ENCODE results near the gene TKT. TPM values are rescaled to one million over a fixed set of nuclear protein-coding genes. Genes with fewer than 3 reads are reported as not detected.

The TKT gene
- polyA plus RNA-seq, 2 donors, result 264 to 374 TPM

DNA sequence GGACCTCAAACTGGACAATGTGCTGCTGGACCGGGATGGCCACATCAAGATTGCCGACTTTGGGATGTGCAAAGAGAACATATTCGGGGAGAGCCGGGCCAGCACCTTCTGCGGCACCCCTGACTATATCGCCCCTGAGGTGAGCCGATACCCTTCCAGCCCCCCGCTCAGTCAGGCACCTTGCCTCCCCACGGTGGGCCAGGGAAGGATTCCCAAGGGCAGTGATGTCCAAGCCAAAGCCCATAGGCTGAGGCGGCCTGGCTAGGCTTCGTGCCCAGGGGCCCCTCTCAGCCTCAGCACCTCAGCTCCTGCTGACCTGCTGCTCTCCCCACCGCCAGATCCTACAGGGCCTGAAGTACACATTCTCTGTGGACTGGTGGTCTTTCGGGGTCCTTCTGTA, 67.1 kb downstream of the TKT start:
- Histone ChIP-seq H3K9me3 (ENCODE audit: control insufficient read depth in 2 of 2, insufficient read depth in 1 of 2, low read depth in 1 of 2, low read length in 1 of 2) (no peaks in the 10 kb centered on the region), H3K36me3 (ENCODE audit: control insufficient read depth in 2 of 2, insufficient read depth in 2 of 2, low read length in 1 of 2) (peaks cover 21 to 57% of the 10 kb centered on the region in 2 donors), H3K4me1 (ENCODE audit: control insufficient read depth in 2 of 2, insufficient read depth in 2 of 2, low read length in 1 of 2) (peaks cover 0 to 3% of the 10 kb centered on the region in 2 donors), H3K4me3 (ENCODE audit: low read depth in 1 of 2, low read length in 2 of 2) (no peak overlapping the region), H3K27me3 (ENCODE audit: control insufficient read depth in 1 of 2, insufficient read depth in 2 of 2, low read length in 2 of 2) (no peaks in the 10 kb centered on the region), H3K27ac (ENCODE audit: low read depth in 2 of 2, low read length in 1 of 2) (no peak overlapping the region)
- 95 to 98% methylated on average over 13 of the region's 13 CpGs for WGBS, 2 donors

DNA sequence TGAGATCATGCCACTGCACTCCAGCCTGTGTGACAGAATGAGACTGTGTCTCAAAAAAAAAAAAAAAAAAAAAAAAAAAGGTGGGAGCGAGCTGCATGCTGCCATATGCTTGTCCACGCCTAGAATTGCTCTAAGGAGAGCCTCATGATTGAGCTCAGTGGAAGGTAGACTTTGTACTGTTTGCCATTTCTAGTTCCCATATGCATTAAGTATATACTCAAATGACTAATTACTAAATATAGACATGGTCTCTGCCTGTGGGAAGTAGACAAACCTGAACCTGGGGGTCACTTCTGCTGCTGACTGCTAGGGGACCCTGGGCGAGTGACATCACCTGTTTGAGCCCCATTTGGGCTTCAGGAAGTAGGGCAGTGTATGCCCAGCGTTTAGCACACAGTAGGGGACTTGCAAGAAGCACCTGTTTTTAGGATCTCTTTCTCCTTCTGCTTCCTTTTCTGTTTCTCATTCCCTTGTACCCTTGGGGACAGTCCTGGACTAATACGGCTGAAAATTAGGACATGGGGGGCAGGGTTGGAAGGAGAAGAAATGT, 67.6 kb downstream of the TKT start:
- H3K4me3 ChIP-seq (ENCODE audit: low read depth in 1 of 2, low read length in 2 of 2), result no peak overlapping the region
- H3K27ac ChIP-seq (ENCODE audit: low read depth in 2 of 2, low read length in 1 of 2), result no peak overlapping the region
- peaks cover 0 to 3% of the 10 kb centered on the region in 2 donors for H3K4me1 ChIP-seq (ENCODE audit: control insufficient read depth in 2 of 2, insufficient read depth in 2 of 2, low read length in 1 of 2)
- no peaks in the 10 kb centered on the region for H3K9me3 ChIP-seq (ENCODE audit: control insufficient read depth in 2 of 2, insufficient read depth in 1 of 2, low read depth in 1 of 2, low read length in 1 of 2)
- 76 to 85% methylated on average over 4 to 5 of the region's 5 CpGs for WGBS, 2 donors
- H3K27me3 ChIP-seq (ENCODE audit: control insufficient read depth in 1 of 2, insufficient read depth in 2 of 2, low read length in 2 of 2), result no peaks in the 10 kb centered on the region
- peaks cover 21 to 62% of the 10 kb centered on the region in 2 donors for H3K36me3 ChIP-seq (ENCODE audit: control insufficient read depth in 2 of 2, insufficient read depth in 2 of 2, low read length in 1 of 2)

DNA sequence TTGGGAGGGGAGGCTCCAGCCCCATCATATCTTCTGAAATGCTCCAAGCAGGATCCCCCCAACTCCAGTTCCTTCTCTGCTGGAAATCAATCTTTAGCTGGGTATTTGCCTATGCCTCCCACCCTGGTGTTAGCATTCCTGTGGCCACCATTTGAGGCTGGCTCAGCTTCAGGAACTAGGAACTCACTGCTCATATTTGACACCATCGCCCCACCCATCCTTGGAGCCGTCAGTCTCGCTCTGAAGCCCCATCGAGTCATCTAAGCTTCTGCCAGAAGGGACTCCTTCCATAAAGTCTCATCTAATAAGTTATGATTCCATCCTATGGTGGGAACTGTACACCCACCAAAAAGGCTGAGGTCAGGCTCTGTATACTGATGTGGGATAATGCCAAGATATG, 68.4 kb downstream of the TKT start:
- Histone ChIP-seq H3K27me3 (ENCODE audit: control insufficient read depth in 1 of 2, insufficient read depth in 2 of 2, low read length in 2 of 2) (no peaks in the 10 kb centered on the region), H3K4me3 (ENCODE audit: low read depth in 1 of 2, low read length in 2 of 2) (no peak overlapping the region), H3K36me3 (ENCODE audit: control insufficient read depth in 2 of 2, insufficient read depth in 2 of 2, low read length in 1 of 2) (peaks cover 27 to 69% of the 10 kb centered on the region in 2 donors), H3K4me1 (ENCODE audit: control insufficient read depth in 2 of 2, insufficient read depth in 2 of 2, low read length in 1 of 2) (peaks cover 0 to 3% of the 10 kb centered on the region in 2 donors), H3K27ac (ENCODE audit: low read depth in 2 of 2, low read length in 1 of 2) (no peak overlapping the region), H3K9me3 (ENCODE audit: control insufficient read depth in 2 of 2, insufficient read depth in 1 of 2, low read depth in 1 of 2, low read length in 1 of 2) (no peaks in the 10 kb centered on the region)
- 68 to 78% methylated on average over 4 of the region's 4 CpGs for WGBS, 2 donors

DNA sequence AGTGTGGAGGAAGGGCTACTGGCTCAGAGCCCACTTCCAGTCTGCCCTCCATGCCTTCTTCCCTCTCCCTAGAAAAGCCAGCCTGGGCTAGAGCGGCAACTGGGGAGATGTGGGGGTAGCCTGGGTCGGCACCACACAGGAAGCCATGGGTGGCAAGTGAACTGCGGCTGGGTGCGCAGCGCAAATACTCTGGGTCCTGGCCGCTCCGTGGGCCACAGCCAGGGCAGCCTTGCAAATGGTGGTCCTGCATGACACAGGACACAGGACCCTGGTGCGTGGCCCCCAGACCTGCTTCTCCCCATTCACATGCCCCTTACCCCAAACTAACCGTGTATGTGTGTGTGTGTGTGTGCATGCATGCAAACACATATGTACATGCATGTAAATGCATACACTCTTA, 69.1 kb downstream of the TKT start:
- no peaks in the 10 kb centered on the region for H3K27me3 ChIP-seq (ENCODE audit: control insufficient read depth in 1 of 2, insufficient read depth in 2 of 2, low read length in 2 of 2)
- H3K4me1 ChIP-seq (ENCODE audit: control insufficient read depth in 2 of 2, insufficient read depth in 2 of 2, low read length in 1 of 2), result no peaks in the 10 kb centered on the region
- H3K36me3 ChIP-seq (ENCODE audit: control insufficient read depth in 2 of 2, insufficient read depth in 2 of 2, low read length in 1 of 2), result peaks cover 27 to 67% of the 10 kb centered on the region in 2 donors
- H3K4me3 ChIP-seq (ENCODE audit: low read depth in 1 of 2, low read length in 2 of 2), result no peak overlapping the region
- H3K27ac ChIP-seq (ENCODE audit: low read depth in 2 of 2, low read length in 1 of 2), result no peak overlapping the region
- no peaks in the 10 kb centered on the region for H3K9me3 ChIP-seq (ENCODE audit: control insufficient read depth in 2 of 2, insufficient read depth in 1 of 2, low read depth in 1 of 2, low read length in 1 of 2)
- WGBS, 2 donors, result 97% methylated on average over 9 of the region's 9 CpGs

DNA sequence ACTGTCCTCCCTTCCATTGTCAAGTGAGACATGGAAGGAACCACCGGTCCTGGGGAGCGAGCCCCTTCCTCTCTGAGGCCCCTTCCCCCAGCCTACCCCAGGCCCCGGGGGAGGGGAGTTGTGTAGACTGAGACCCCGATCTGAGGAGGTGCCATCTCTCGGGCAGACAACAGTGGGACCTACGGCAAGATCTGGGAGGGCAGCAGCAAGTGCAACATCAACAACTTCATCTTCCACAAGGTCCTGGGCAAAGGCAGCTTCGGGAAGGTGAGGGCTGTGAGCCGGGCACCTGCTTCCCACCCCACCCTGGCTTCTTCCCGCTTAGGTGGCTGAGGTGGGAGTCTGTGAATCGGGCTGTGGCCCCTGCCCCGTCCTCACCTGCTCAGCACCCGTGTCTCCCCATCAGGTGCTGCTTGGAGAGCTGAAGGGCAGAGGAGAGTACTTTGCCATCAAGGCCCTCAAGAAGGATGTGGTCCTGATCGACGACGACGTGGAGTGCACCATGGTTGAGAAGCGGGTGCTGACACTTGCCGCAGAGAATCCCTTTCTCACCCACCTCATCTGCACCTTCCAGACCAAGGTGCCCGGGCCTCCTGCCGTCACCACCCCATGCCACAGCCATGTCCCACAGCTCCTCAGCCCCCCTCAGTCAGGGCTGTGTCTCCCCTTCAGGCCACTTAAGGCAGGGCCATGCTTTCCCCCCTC, 69.9 kb downstream of the TKT start:
- peaks cover 33 to 72% of the 10 kb centered on the region in 2 donors for H3K36me3 ChIP-seq (ENCODE audit: control insufficient read depth in 2 of 2, insufficient read depth in 2 of 2, low read length in 1 of 2)
- no peaks in the 10 kb centered on the region for H3K9me3 ChIP-seq (ENCODE audit: control insufficient read depth in 2 of 2, insufficient read depth in 1 of 2, low read depth in 1 of 2, low read length in 1 of 2)
- no peaks in the 10 kb centered on the region for H3K27me3 ChIP-seq (ENCODE audit: control insufficient read depth in 1 of 2, insufficient read depth in 2 of 2, low read length in 2 of 2)
- H3K4me3 ChIP-seq (ENCODE audit: low read depth in 1 of 2, low read length in 2 of 2), result no peak overlapping the region
- no peaks in the 10 kb centered on the region for H3K4me1 ChIP-seq (ENCODE audit: control insufficient read depth in 2 of 2, insufficient read depth in 2 of 2, low read length in 1 of 2)
- 92 to 94% methylated on average over 20 of the region's 20 CpGs for WGBS, 2 donors
- H3K27ac ChIP-seq (ENCODE audit: low read depth in 2 of 2, low read length in 1 of 2), result no peak overlapping the region

DNA sequence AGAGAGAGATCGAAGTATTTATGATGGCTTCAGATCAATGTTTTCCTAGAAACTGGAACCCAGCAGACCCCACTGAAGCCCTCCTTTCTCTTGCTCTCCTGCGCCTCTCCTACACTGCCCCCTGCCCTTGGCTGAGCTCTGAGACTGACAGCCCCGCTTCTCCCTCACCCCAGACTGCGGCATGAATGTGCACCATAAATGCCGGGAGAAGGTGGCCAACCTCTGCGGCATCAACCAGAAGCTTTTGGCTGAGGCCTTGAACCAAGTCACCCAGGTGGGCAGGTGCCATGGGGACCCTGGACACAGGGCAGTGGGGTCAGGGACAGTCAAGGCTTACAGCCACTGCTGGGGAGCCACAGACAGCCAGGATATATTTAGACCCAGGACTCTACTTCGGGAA, 71.1 kb downstream of the TKT start:
- no peak overlapping the region for H3K4me3 ChIP-seq (ENCODE audit: low read depth in 1 of 2, low read length in 2 of 2)
- no peaks in the 10 kb centered on the region for H3K9me3 ChIP-seq (ENCODE audit: control insufficient read depth in 2 of 2, insufficient read depth in 1 of 2, low read depth in 1 of 2, low read length in 1 of 2)
- no peaks in the 10 kb centered on the region for H3K27me3 ChIP-seq (ENCODE audit: control insufficient read depth in 1 of 2, insufficient read depth in 2 of 2, low read length in 2 of 2)
- peaks cover 37 to 73% of the 10 kb centered on the region in 2 donors for H3K36me3 ChIP-seq (ENCODE audit: control insufficient read depth in 2 of 2, insufficient read depth in 2 of 2, low read length in 1 of 2)
- no peak overlapping the region for H3K27ac ChIP-seq (ENCODE audit: low read depth in 2 of 2, low read length in 1 of 2)
- WGBS, 2 donors, result 93 to 95% methylated on average over 7 of the region's 7 CpGs
- H3K4me1 ChIP-seq (ENCODE audit: control insufficient read depth in 2 of 2, insufficient read depth in 2 of 2, low read length in 1 of 2), result no peaks in the 10 kb centered on the region

DNA sequence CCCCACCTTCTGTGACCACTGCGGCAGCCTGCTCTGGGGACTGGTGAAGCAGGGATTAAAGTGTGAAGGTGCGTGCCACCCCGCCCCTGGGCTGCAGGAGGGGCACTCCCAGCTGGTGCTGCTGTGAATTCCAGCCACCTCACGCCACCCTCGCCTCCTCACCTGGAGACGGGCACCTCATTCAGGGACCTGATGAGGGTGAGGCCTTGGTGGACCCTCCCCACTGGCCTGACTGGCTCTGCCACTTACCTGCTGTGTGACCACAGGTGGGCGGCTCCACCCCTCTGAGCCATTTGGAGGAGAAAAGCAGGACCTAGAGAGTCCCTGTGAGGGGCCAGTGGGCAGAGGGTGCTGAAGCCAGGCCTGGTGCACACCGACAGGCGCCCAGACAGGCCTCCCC, 72.3 kb downstream of the TKT start:
- WGBS, 2 donors, result 90 to 91% methylated on average over 9 of the region's 9 CpGs
- H3K36me3 ChIP-seq (ENCODE audit: control insufficient read depth in 2 of 2, insufficient read depth in 2 of 2, low read length in 1 of 2), result peaks cover 38 to 72% of the 10 kb centered on the region in 2 donors
- H3K9me3 ChIP-seq (ENCODE audit: control insufficient read depth in 2 of 2, insufficient read depth in 1 of 2, low read depth in 1 of 2, low read length in 1 of 2), result no peaks in the 10 kb centered on the region
- H3K4me1 ChIP-seq (ENCODE audit: control insufficient read depth in 2 of 2, insufficient read depth in 2 of 2, low read length in 1 of 2), result no peaks in the 10 kb centered on the region
- H3K27ac ChIP-seq (ENCODE audit: low read depth in 2 of 2, low read length in 1 of 2), result no peak overlapping the region
- H3K4me3 ChIP-seq (ENCODE audit: low read depth in 1 of 2, low read length in 2 of 2), result no peak overlapping the region
- no peaks in the 10 kb centered on the region for H3K27me3 ChIP-seq (ENCODE audit: control insufficient read depth in 1 of 2, insufficient read depth in 2 of 2, low read length in 2 of 2)

DNA sequence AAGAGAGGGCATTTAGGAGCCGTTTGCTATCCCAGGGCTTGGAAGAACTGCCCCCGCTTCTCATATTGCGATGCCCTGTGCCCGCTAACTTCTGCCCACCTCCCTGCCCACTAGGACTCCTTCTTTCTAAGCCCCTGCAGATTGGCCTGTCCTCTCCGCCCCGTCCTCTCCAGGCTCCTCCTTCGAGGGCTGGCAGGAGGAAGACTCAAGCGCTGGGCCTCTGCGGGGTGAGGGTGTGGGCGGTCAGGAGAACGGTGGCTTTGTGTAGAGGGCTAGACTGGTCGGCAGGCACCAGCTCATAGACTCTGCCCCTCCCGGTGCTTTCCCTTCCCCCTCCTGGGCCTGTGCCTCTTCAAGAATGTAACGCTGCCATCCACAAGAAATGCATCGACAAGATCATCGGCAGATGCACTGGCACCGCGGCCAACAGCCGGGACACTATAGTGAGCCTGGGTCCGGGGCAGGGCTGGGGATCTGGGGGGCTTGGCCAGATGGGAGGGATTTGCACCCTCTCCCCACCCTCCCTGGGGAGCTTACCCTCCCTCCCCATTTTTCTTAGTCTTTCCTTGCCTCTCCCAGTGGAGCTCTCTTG, 73.0 kb downstream of the TKT start:
- H3K9me3 ChIP-seq (ENCODE audit: control insufficient read depth in 2 of 2, insufficient read depth in 1 of 2, low read depth in 1 of 2, low read length in 1 of 2), result no peaks in the 10 kb centered on the region
- 86 to 87% methylated on average over 20 of the region's 20 CpGs for WGBS, 2 donors
- peak overlapping the region in 1 of 2 donors; percentile 11 for H3K27ac ChIP-seq (ENCODE audit: low read depth in 2 of 2, low read length in 1 of 2)
- H3K4me1 ChIP-seq (ENCODE audit: control insufficient read depth in 2 of 2, insufficient read depth in 2 of 2, low read length in 1 of 2), result no peaks in the 10 kb centered on the region
- H3K36me3 ChIP-seq (ENCODE audit: control insufficient read depth in 2 of 2, insufficient read depth in 2 of 2, low read length in 1 of 2), result peaks cover 39 to 74% of the 10 kb centered on the region in 2 donors
- H3K4me3 ChIP-seq (ENCODE audit: low read depth in 1 of 2, low read length in 2 of 2), result no peak overlapping the region
- no peaks in the 10 kb centered on the region for H3K27me3 ChIP-seq (ENCODE audit: control insufficient read depth in 1 of 2, insufficient read depth in 2 of 2, low read length in 2 of 2)

DNA sequence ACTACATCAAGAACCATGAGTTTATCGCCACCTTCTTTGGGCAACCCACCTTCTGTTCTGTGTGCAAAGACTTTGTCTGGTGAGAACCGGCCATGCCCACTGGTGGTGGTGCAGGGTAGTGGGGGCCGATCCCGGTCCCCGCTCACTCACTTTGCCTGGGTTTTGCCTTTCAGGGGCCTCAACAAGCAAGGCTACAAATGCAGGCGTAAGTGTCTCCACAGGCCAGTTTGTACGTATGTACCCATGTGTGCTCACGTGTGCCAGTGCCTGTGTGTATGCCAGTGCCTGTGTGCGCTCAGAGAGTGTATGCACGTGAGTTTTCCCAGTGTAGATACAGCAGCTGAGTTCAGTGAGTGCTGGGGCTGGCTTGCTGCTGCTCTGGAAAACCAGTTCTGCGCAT, 74.3 kb downstream of the TKT start:
- H3K9me3 ChIP-seq (ENCODE audit: control insufficient read depth in 2 of 2, insufficient read depth in 1 of 2, low read depth in 1 of 2, low read length in 1 of 2), result no peaks in the 10 kb centered on the region
- H3K27me3 ChIP-seq (ENCODE audit: control insufficient read depth in 1 of 2, insufficient read depth in 2 of 2, low read length in 2 of 2), result no peaks in the 10 kb centered on the region
- peaks cover 37 to 65% of the 10 kb centered on the region in 2 donors for H3K36me3 ChIP-seq (ENCODE audit: control insufficient read depth in 2 of 2, insufficient read depth in 2 of 2, low read length in 1 of 2)
- WGBS, 2 donors, result 94 to 96% methylated on average over 11 of the region's 11 CpGs
- no peak overlapping the region for H3K4me3 ChIP-seq (ENCODE audit: low read depth in 1 of 2, low read length in 2 of 2)
- no peak overlapping the region for H3K27ac ChIP-seq (ENCODE audit: low read depth in 2 of 2, low read length in 1 of 2)
- no peaks in the 10 kb centered on the region for H3K4me1 ChIP-seq (ENCODE audit: control insufficient read depth in 2 of 2, insufficient read depth in 2 of 2, low read length in 1 of 2)

DNA sequence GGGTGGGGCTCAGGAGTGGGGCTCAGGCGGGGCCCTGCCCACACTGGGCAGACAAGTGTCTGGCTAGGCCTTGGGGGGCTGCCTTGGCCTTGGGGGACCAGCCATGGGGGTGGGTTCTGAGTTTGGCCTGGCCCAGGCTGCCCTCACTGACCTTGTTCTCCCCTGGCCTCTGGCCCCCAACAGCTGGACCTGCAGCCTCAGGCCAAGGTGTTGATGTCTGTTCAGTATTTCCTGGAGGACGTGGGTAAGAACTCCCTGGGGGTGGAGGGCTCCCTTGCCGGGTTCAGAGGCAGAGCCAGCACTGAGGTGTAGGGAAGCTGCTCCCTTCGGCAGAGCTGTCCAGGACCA, 74.8 kb downstream of the TKT start:
- H3K4me3 ChIP-seq (ENCODE audit: low read depth in 1 of 2, low read length in 2 of 2), result no peak overlapping the region
- H3K36me3 ChIP-seq (ENCODE audit: control insufficient read depth in 2 of 2, insufficient read depth in 2 of 2, low read length in 1 of 2), result peaks cover 33 to 64% of the 10 kb centered on the region in 2 donors
- no peaks in the 10 kb centered on the region for H3K9me3 ChIP-seq (ENCODE audit: control insufficient read depth in 2 of 2, insufficient read depth in 1 of 2, low read depth in 1 of 2, low read length in 1 of 2)
- H3K27me3 ChIP-seq (ENCODE audit: control insufficient read depth in 1 of 2, insufficient read depth in 2 of 2, low read length in 2 of 2), result no peaks in the 10 kb centered on the region
- H3K4me1 ChIP-seq (ENCODE audit: control insufficient read depth in 2 of 2, insufficient read depth in 2 of 2, low read length in 1 of 2), result peaks cover 0 to 3% of the 10 kb centered on the region in 2 donors
- H3K27ac ChIP-seq (ENCODE audit: low read depth in 2 of 2, low read length in 1 of 2), result no peak overlapping the region
- 77 to 80% methylated on average over 4 of the region's 4 CpGs for WGBS, 2 donors

All from esophagus (tissue), 2 donors.